ENCODE data around the gene HCRTR1.

Gene HCRTR1

GRCh38 chr1:31666263-31666963 is 48.9 kb downstream of the HCRTR1 start:
- no peak overlapping the region for H3K4me3 ChIP-seq (ENCODE audit: low read depth, low read length)

- H3K4me3 ChIP-seq (ENCODE audit: low read depth, low read length), result no peak overlapping the region
Observed at GRCh38 chr1:31667065-31667785, 49.7 kb downstream of the HCRTR1 start.

GRCh38 chr1:31668303-31668883 is 50.9 kb downstream of the HCRTR1 start:
- H3K4me3 ChIP-seq (ENCODE audit: low read depth, low read length), result no peak overlapping the region

- H3K4me3 ChIP-seq (ENCODE audit: low read depth, low read length), result no peak overlapping the region
Observed at GRCh38 chr1:31669433-31669785, 51.9 kb downstream of the HCRTR1 start.

GRCh38 chr1:31669786-31670592 is 52.5 kb downstream of the HCRTR1 start:
- no peak overlapping the region for H3K4me3 ChIP-seq (ENCODE audit: low read depth, low read length)

GRCh38 chr1:31670593-31670964 is 53.1 kb downstream of the HCRTR1 start:
- no peak overlapping the region for H3K4me3 ChIP-seq (ENCODE audit: low read depth, low read length)

- H3K4me3 ChIP-seq (ENCODE audit: low read depth, low read length), result no peak overlapping the region
Observed at GRCh38 chr1:31671147-31671546, 53.7 kb downstream of the HCRTR1 start.

- H3K4me3 ChIP-seq (ENCODE audit: low read depth, low read length), result no peak overlapping the region
Observed at GRCh38 chr1:31671561-31672201, 54.2 kb downstream of the HCRTR1 start.

- H3K4me3 ChIP-seq (ENCODE audit: low read depth, low read length), result no peak overlapping the region
Observed at GRCh38 chr1:31672986-31673385, 55.5 kb downstream of the HCRTR1 start.

- H3K4me3 ChIP-seq (ENCODE audit: low read depth, low read length), result no peak overlapping the region
Observed at GRCh38 chr1:31673433-31673832, 55.9 kb downstream of the HCRTR1 start.

GRCh38 chr1:31674626-31675025 is 57.1 kb downstream of the HCRTR1 start:
- no peak overlapping the region for H3K4me3 ChIP-seq (ENCODE audit: low read depth, low read length)

- no peak overlapping the region for H3K4me3 ChIP-seq (ENCODE audit: low read depth, low read length)
Observed at GRCh38 chr1:31675161-31675560, 57.7 kb downstream of the HCRTR1 start.

- H3K4me3 ChIP-seq (ENCODE audit: low read depth, low read length), result no peak overlapping the region
Observed at GRCh38 chr1:31675756-31676155, 58.3 kb downstream of the HCRTR1 start.
